Mesothelial cell of epicardium (in vitro differentiated cells): Measurements from ENCODE around the gene CLEC1A. TPM values are rescaled to one million over a fixed set of nuclear protein-coding genes. Genes with fewer than 3 reads are reported as not detected.

Experiments used
- DNase-seq, 2 experiments: peaks; one replicate each; pipeline ENCODE4 v3.0.0; 2021; ENCODE audit warnings: low spot score in 2 of 2; ENCODE audit not compliant: unreplicated experiment in 2 of 2
- H3K27ac Mint-ChIP-seq: 2 replicates; pipeline ENCODE4 v1.8.0; 2021; ENCODE audit warnings: mixed read lengths
- H3K27me3 Mint-ChIP-seq: 2 replicates; pipeline ENCODE4 v1.8.0; 2021; ENCODE audit warnings: low read depth, mixed read lengths
- H3K36me3 Mint-ChIP-seq: 2 replicates; pipeline ENCODE4 v1.8.0; 2021; ENCODE audit warnings: mixed read lengths
- H3K4me1 Mint-ChIP-seq: 2 replicates; pipeline ENCODE4 v1.8.0; 2021; ENCODE audit warnings: mixed read lengths
- H3K4me3 Mint-ChIP-seq: 2 replicates; pipeline ENCODE4 v1.8.0; 2021; ENCODE audit warnings: mild to moderate bottlenecking, moderate library complexity, mixed read lengths
- H3K9me3 Mint-ChIP-seq: 2 replicates; pipeline ENCODE4 v1.8.0; 2021; ENCODE audit warnings: mixed read lengths
- total RNA-seq: library from RNA; stranded (reverse); gene quantifications from 3 replicates; pipeline ENCODE4 v1.2.1, GENCODE V29; 2021
- TF ChIP-seq, protein P1 (sequence below): fragments of 200-600 bp; sonication (generic); IDR thresholded peaks from one replicate; pipeline ENCODE4 v1.5.0; 2021; ENCODE audit warnings: antibody characterized with exemption; ENCODE audit not compliant: unreplicated experiment

The CLEC1A gene
- total RNA-seq, 1 donor from 2014 or later: 0.51 TPM

DNA sequence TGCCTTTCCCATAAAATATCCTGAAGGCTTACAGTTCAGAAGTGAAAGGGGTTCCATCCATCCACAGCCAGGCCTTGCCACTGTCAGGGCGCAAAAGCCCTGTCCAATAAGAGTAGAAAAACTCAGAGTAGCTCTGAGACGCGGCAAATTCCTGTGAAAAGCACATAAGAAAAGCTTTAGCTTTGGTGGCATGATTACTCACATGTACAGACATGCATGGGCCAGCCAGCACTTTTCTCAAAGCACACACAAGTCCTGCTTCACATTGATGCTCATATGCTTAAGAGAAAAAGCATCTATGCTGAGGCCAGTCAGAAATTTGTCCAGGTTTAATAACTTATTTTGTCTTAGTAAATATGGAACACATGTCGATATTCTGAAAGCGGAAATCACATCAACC is 25.5 kb downstream of the CLEC1A start:
- Mint-ChIP-seq H3K9me3 (no peaks in the 10 kb centered on the region), H3K36me3 (no peaks in the 10 kb centered on the region), H3K4me1 (peaks cover 24% of the 10 kb centered on the region), H3K4me3 (no peak overlapping the region), H3K27me3 (no peaks in the 10 kb centered on the region), H3K27ac (no peak overlapping the region)
- DNase-seq: no peak
- TF ChIP-seq, protein P1, sequence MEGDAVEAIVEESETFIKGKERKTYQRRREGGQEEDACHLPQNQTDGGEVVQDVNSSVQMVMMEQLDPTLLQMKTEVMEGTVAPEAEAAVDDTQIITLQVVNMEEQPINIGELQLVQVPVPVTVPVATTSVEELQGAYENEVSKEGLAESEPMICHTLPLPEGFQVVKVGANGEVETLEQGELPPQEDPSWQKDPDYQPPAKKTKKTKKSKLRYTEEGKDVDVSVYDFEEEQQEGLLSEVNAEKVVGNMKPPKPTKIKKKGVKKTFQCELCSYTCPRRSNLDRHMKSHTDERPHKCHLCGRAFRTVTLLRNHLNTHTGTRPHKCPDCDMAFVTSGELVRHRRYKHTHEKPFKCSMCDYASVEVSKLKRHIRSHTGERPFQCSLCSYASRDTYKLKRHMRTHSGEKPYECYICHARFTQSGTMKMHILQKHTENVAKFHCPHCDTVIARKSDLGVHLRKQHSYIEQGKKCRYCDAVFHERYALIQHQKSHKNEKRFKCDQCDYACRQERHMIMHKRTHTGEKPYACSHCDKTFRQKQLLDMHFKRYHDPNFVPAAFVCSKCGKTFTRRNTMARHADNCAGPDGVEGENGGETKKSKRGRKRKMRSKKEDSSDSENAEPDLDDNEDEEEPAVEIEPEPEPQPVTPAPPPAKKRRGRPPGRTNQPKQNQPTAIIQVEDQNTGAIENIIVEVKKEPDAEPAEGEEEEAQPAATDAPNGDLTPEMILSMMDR: no peak

DNA sequence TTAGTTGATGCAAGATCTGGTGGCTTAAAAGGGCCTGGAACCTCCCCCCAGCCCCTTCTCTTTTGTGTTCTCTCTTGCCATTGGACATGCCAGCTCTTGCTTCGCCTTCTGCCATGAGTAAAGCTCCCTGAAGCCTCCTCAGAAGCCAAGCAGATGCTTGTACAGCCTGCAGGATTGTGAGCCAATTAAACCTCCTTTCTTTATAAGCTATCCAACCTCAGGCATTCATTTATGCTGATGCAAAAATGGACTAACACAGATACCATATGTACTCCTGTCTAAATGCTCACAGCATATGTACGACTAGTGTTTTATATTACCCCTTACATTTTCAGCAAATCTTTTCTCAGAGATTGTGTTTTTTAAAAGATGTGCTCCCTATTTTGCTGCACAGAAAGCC is 26.7 kb downstream of the CLEC1A start:
- Mint-ChIP-seq H3K4me3 (no peak overlapping the region), H3K36me3 (no peaks in the 10 kb centered on the region), H3K4me1 (peaks cover 27% of the 10 kb centered on the region), H3K9me3 (no peaks in the 10 kb centered on the region), H3K27ac (no peak overlapping the region), H3K27me3 (no peaks in the 10 kb centered on the region)
- TF ChIP-seq, protein P1: no peak
- DNase-seq: no peak

DNA sequence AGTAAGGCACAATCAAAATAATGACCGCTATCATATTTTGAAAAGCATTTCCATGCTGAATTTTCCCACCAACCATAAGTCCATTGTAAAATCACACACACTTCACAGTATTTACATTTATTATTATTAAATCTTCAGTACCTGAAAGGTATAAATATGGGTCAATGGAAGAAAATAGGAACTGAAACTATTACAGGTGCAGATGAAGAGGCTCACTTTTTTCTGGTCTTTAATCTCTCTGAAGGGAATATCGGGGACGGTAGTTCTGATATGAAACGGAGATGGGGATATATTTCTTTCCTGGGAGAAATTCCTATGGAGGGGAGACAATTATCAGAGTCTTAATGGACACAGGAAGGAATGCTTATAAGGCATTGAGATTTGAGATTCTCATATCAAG is 28.4 kb downstream of the CLEC1A start:
- Mint-ChIP-seq H3K4me1 (peaks cover 27% of the 10 kb centered on the region), H3K9me3 (no peaks in the 10 kb centered on the region), H3K27me3 (no peaks in the 10 kb centered on the region), H3K4me3 (no peak overlapping the region), H3K36me3 (no peaks in the 10 kb centered on the region), H3K27ac (no peak overlapping the region)
- TF ChIP-seq, protein P1: no peak
- no peak for DNase-seq

DNA sequence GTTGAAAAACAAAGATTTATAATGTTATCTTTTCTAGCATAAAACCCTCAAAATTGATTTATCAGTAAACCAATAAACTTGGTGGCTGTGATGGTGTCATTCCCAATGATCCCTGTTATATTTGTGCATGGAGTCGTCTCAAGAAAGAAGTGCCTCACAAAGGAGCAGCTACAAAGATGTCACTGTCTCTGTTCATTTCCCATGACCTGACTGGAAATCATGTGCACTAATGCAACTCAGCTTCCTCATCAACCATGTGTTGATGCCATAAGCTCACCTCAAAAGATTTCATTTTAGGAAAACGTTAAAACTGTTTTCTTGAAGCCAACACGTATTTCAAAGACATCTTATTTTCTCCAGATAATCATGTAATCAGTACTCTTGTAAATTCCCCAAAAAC is 28.8 kb downstream of the CLEC1A start:
- Mint-ChIP-seq H3K4me1 (peaks cover 27% of the 10 kb centered on the region), H3K27ac (no peak overlapping the region), H3K9me3 (no peaks in the 10 kb centered on the region), H3K36me3 (no peaks in the 10 kb centered on the region), H3K27me3 (no peaks in the 10 kb centered on the region), H3K4me3 (no peak overlapping the region)
- no peak for DNase-seq
- TF ChIP-seq, protein P1: no peak

DNA sequence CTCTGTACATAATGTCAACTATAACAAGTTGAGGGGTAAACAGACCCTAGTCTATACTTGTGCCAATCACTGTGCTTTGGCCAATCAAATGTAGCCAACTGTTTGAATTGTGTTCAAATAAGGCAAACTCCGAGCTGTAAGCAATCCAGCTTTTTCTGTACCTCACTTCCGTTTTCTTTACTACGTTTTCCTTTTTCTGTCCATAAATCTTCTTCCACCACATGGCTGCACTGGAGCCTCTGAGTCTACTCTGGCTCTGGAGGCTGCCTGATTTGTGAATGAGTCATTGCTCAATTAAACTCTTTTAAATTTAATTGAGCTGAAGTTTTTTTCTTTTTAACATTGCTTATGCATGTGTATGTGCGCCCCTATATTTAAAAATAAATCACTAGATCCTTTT is 29.7 kb downstream of the CLEC1A start:
- TF ChIP-seq, protein P1: no peak
- no peak for DNase-seq
- Mint-ChIP-seq H3K4me3 (no peak overlapping the region), H3K4me1 (peaks cover 27% of the 10 kb centered on the region), H3K36me3 (no peaks in the 10 kb centered on the region), H3K27ac (no peak overlapping the region), H3K27me3 (no peaks in the 10 kb centered on the region), H3K9me3 (no peaks in the 10 kb centered on the region)

DNA sequence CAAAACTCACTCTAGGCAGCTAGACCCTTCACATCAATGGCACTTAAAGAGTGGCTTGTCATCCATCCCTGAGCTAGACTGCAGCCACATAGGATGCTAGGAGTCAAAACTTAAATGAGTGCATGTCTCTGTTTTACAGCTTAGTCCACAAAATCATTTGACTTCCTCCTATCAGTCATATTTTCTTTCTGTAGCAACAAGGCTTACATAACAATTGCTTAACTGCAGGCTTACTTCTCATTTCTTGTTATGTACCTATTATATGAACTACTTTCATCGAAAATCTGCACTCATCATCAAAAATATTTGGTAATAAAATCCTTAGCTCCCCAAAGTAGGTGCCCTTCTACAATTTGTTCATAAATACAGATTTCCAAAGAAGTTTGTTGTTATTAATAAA is 30.1 kb downstream of the CLEC1A start:
- no peaks in the 10 kb centered on the region for H3K9me3 Mint-ChIP-seq
- no peak overlapping the region for H3K27ac Mint-ChIP-seq
- no peak for DNase-seq
- TF ChIP-seq, protein P1: no peak
- H3K4me3 Mint-ChIP-seq: no peak overlapping the region
- no peaks in the 10 kb centered on the region for H3K36me3 Mint-ChIP-seq
- H3K4me1 Mint-ChIP-seq: peaks cover 27% of the 10 kb centered on the region
- no peaks in the 10 kb centered on the region for H3K27me3 Mint-ChIP-seq
